HEK293 (cell line): ENCODE data around the gene CENPS.

Experiments
- CTCF ChIP-seq: fragments of 450-650 bp; formaldehyde crosslinking; IDR thresholded peaks from 2 replicates; pipeline ENCODE4 v1.5.1; 2016; ENCODE audit warnings: missing biosample characterization, missing genetic modification characterization
- KLF9 ChIP-seq: fragments of 450-650 bp; formaldehyde crosslinking; IDR thresholded peaks from 2 replicates; pipeline ENCODE4 v1.5.1; 2016; ENCODE audit warnings: missing biosample characterization, missing genetic modification characterization, low read depth
- MEIS1 ChIP-seq: sonication (generic); formaldehyde crosslinking; IDR thresholded peaks from 2 replicates; pipeline ENCODE4 v1.8.1; 2022; ENCODE audit warnings: missing genetic modification reagents, mild to moderate bottlenecking, borderline replicate concordance
- PBX3 ChIP-seq: sonication (generic); formaldehyde crosslinking; IDR thresholded peaks from 2 replicates; pipeline ENCODE4 v1.8.1; 2022; ENCODE audit warnings: mild to moderate bottlenecking, moderate library complexity, missing genetic modification reagents
- PRDM10 ChIP-seq: fragments of 450-650 bp; formaldehyde crosslinking; IDR thresholded peaks from 2 replicates; pipeline ENCODE4 v1.5.1; 2016; ENCODE audit warnings: missing biosample characterization, missing genetic modification characterization
- REST ChIP-seq: fragments of 450-650 bp; formaldehyde crosslinking; IDR thresholded peaks from 2 replicates; pipeline ENCODE4 v1.5.1; 2016; ENCODE audit warnings: missing biosample characterization, missing genetic modification characterization
- ZBTB10 ChIP-seq: fragments of 450-650 bp; formaldehyde crosslinking; IDR thresholded peaks from 2 replicates; pipeline ENCODE4 v1.5.1; 2016; ENCODE audit warnings: missing biosample characterization, missing genetic modification characterization
- ZBTB7A ChIP-seq: fragments of 450-650 bp; formaldehyde crosslinking; IDR thresholded peaks from 2 replicates; pipeline ENCODE4 v1.5.1; 2016; ENCODE audit warnings: low read depth, missing biosample characterization, missing genetic modification characterization
- ZNF155 ChIP-seq: fragments of 450-650 bp; formaldehyde crosslinking; IDR thresholded peaks from 2 replicates; pipeline ENCODE4 v1.5.1; 2016; ENCODE audit warnings: missing biosample characterization, missing genetic modification characterization
- ZNF311 ChIP-seq: fragments of 450-650 bp; formaldehyde crosslinking; IDR thresholded peaks from 2 replicates; pipeline ENCODE4 v1.5.1; 2017; ENCODE audit warnings: missing biosample characterization, missing genetic modification characterization, borderline replicate concordance
- ZNF510 ChIP-seq: fragments of 450-650 bp; formaldehyde crosslinking; IDR thresholded peaks from 2 replicates; pipeline ENCODE4 v1.5.1; 2018; ENCODE audit warnings: mild to moderate bottlenecking, missing genetic modification characterization, missing biosample characterization; ENCODE audit not compliant: insufficient replicate concordance
- ZNF514 ChIP-seq: fragments of 450-650 bp; formaldehyde crosslinking; IDR thresholded peaks from 2 replicates; pipeline ENCODE4 v1.5.1; 2016; ENCODE audit warnings: missing biosample characterization, missing genetic modification characterization

- TF ChIP-seq PRDM10 (no peak), ZBTB7A (tag by site-specific recombination) (no peak), CTCF (tag by site-specific recombination) (no peak), ZNF514 (tag by site-specific recombination) (no peak), ZNF510 (tag by site-specific recombination) (no peak), PBX3 (CRISPR knock-in tag) (no peak), REST (no peak), KLF9 (no peak), MEIS1 (CRISPR knock-in tag) (no peak), ZNF155 (tag by site-specific recombination) (no peak), ZBTB10 (no peak), ZNF311 (tag by site-specific recombination) (no peak)
These were observed 6.8 kb downstream of the CENPS start for GRCh38 chr1:10437052-10437451.
